HCT116 (cell line): Measurements from ENCODE around the gene DOK6.

Source experiments
- ELF1 ChIP-seq: IDR thresholded peaks from 2 replicates; pipeline ENCODE4 v1.6.1; 2012; ENCODE audit warnings: low read depth, borderline replicate concordance
- JUND ChIP-seq: IDR thresholded peaks from 2 replicates; pipeline ENCODE4 v1.6.1; 2012
- POLR2A ChIP-seq: IDR thresholded peaks from 2 replicates; pipeline ENCODE4 v1.7.0; 2011; ENCODE audit warnings: borderline replicate concordance; ENCODE audit not compliant: insufficient read depth, insufficient read length; ENCODE audit errors: extremely low read depth
- SIN3A ChIP-seq: IDR thresholded peaks from 2 replicates; pipeline ENCODE4 v1.6.1; 2012; ENCODE audit warnings: low read depth
- SRF ChIP-seq: IDR thresholded peaks from 2 replicates; pipeline ENCODE4 v1.6.1; 2012; ENCODE audit warnings: low read depth
- YY1 ChIP-seq: IDR thresholded peaks from 2 replicates; pipeline ENCODE4 v1.6.1; 2011; ENCODE audit warnings: low read length, low read depth, moderate library complexity, mild to moderate bottlenecking; ENCODE audit not compliant: insufficient replicate concordance; ENCODE audit errors: extremely low read depth
- TF ChIP-seq, protein P1 (sequence below), 3 experiments: fragments of 200-600 bp in 1 of 3; sonication (generic) in 1 of 3; IDR thresholded peaks in 2 of 3; conservative IDR thresholded peaks in 1 of 3; 2 replicates each; pipeline ENCODE4 v1.5.1; 2012 to 2017; ENCODE audit warnings: low read depth in 2 of 3, low read length in 2 of 3, antibody characterized with exemption in 1 of 3, borderline replicate concordance in 1 of 3, control low read depth in 1 of 3, mild to moderate bottlenecking in 1 of 3, mixed read lengths in 1 of 3, mixed run types in 1 of 3, moderate library complexity in 1 of 3; ENCODE audit not compliant: insufficient read depth in 1 of 3

DNA sequence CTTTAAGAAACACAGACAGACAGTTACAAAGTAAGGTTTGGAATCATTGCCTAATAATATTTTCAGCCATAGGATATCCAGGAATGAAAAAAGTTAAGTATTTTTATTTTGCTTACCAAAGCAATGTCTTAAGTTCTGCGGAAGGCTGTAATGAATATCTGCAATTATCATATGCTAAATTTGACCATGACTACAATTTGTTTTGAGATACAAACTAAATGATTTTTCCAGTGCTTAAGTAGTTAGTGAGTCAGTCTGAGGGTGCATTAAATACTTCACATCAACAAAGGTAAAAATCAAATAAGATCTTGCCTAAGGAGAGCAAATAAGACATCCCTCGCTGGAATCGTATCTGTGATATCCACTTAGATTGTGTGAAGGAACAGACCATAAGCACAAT, 297.0 kb downstream of the DOK6 start:
- TF ChIP-seq ELF1 = no peak
- TF ChIP-seq, protein P1, sequence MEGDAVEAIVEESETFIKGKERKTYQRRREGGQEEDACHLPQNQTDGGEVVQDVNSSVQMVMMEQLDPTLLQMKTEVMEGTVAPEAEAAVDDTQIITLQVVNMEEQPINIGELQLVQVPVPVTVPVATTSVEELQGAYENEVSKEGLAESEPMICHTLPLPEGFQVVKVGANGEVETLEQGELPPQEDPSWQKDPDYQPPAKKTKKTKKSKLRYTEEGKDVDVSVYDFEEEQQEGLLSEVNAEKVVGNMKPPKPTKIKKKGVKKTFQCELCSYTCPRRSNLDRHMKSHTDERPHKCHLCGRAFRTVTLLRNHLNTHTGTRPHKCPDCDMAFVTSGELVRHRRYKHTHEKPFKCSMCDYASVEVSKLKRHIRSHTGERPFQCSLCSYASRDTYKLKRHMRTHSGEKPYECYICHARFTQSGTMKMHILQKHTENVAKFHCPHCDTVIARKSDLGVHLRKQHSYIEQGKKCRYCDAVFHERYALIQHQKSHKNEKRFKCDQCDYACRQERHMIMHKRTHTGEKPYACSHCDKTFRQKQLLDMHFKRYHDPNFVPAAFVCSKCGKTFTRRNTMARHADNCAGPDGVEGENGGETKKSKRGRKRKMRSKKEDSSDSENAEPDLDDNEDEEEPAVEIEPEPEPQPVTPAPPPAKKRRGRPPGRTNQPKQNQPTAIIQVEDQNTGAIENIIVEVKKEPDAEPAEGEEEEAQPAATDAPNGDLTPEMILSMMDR (IDR thresholded peaks at IDR 0.05 in 2 of 3, conservative IDR thresholded peaks at IDR 0.05 in 1 of 3; ENCODE audit: borderline replicate concordance in 1 of 3, insufficient read depth in 1 of 3, low read depth in 2 of 3, low read length in 2 of 3) = no peak
- no peak for TF ChIP-seq SIN3A
- no peak for TF ChIP-seq SRF
- no peak for TF ChIP-seq POLR2A
- no peak for TF ChIP-seq JUND
- no peak for TF ChIP-seq YY1
